GM21529 (cell line): ENCODE data around the gene C10orf90.

Source experiments
- ATAC-seq: cut with Tn5 transposase; IDR thresholded peaks from one replicate; pipeline ENCODE4 v1.9.1; 2021; ENCODE audit not compliant: unreplicated experiment

The C10orf90 gene, protein sequence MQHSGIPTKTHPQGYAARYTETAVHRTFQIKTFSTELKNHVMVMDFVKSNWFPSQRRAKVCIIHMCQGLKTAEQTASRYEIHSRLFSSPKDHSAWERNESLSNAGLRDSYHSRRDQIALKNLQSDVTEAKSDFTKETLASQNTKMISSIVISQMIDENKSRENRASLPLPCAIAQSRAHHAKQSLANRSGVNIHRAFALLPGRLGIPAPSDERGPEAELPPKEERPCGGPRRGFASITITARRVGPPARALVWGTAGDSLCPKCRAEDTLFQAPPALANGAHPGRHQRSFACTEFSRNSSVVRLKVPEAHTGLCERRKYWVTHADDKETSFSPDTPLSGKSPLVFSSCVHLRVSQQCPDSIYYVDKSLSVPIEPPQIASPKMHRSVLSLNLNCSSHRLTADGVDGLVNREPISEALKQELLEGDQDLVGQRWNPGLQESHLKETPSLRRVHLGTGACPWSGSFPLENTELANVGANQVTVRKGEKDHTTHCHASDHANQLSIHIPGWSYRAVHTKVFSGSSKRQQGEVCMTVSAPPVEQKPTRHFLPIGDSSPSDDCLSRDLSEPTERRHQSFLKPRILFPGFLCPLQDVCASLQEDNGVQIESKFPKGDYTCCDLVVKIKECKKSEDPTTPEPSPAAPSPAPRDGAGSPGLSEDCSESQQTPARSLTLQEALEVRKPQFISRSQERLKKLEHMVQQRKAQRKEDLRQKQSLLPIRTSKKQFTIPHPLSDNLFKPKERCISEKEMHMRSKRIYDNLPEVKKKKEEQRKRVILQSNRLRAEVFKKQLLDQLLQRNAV

DNA sequence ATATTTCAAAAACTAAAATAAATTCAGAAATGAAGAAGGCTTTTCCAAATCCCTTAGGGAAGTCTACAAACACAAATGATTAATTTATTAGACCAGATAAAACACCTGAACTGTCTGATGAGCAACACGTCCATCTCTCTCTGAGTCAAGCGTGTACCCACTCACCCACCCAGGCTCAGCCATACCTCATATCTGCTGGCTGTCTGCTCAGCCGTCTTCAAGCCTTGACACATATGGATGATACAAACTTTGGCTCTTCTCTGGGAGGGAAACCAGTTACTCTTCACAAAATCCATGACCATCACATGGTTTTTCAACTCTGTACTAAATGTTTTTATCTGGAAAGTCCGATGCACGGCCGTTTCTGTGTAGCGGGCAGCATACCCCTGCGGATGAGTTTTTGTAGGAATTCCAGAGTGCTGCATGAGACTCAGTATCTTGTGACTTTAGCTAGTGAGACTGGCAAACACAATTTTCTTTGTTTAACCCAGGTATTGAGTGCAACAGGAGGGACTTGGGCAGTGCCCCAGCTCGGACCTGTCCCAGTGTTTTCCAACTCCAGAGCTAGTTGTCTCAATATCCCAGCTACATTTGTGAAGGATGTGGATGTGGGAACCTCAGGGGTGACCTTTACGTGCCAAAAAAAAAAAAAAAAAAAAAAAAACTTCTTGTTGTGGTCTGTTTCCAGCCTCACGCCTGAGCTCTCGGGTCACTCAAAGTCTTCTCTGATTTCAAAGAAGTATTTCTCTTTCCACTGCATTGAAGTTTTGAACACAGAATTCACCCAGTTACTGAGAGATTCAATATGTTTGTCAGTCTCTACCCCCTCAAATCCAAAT is at the start of gene C10orf90:
Gene C10orf90 (minus strand): TSS at position 638 of the 839 bp plus-strand sequence. CDS start 213 bp downstream, at position 425.
- ATAC-seq = no peak

DNA sequence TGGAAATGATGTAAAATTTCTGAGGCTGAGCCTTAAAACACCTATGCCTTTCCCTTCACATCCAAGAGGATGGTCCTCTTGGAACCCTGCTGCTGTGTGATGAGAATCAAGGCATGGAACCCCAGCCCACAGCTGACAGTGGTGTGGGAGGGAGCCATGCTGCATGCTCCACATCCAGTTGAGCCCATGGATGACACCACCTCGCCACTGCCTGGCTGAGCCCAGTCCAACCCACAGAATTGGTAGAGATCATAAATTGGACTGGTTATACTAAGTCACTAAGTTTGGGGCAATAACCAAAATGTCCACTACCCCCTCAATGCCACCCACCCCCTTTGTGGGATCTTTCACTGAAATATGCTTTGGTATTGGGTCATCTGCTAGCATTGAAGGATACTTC is 45.9 kb upstream of the C10orf90 start:
- no peak for ATAC-seq

DNA sequence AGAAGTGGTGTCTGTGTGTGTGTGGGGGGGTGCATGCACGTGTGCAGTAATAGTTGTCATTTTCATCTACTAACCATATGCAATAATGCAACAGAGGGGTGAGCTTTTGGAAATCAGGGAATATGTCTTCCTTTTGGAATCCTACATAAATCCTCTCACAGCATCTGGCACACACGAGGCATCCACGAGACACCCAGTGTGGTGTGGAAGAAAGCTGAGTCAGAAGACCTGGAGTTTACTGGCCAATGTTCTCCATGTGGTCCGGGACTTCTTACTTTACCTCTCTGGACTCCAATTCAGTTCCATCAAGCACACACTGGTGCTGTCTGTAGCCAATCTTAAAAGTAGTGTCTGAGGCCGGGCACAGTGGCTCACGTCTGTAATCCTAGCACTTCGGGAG is 43.1 kb upstream of the C10orf90 start:
- no peak for ATAC-seq

DNA sequence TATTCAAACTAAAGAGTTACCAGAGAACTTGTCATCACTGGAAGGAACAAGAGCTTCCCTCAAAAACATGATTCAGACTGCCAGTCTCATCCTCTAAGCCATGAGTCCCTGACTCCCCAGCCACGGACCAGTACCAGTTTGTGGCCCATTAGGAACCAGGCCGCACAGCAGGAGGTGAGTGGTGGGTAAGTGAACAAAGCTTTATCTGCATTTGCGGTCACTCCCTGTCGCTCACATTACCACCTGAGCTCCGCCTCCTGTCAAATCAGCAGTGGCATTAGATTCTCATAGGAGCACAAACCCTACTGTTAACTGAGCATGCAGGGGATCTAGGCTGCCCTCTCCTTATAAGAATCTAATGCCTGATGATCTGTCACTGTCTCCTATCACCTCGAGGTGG is 42.2 kb upstream of the C10orf90 start:
- ATAC-seq = no peak

DNA sequence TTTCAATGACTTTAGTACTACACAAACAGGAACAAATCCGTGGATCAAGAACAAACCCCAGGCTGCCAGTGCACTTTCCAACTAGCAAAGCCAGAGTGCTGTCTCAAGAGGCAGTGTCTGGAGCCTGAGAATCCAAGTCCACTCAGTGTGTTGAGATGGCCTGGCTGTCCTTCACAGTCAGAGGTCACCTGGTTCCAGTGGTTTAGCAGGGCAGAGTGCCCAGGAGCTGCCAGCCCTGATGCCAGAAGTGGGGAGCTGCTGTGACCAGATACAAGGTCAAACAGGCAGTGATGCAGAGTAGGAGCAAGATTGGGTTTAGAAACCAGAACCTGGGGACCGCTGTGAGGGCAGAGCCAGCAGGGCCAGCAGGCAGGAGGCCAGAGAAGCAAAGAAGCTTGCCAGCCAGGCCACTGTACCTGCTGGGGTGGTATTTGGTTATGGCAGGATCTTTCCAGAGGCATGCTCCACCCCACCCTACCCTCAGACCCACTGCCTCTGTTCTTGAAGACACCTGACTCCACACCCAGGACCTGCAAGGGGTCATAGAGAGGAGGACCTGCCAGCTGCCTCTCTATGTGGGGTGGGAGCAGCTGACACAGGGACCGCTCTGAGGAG is 35.6 kb upstream of the C10orf90 start:
- ATAC-seq = no peak

DNA sequence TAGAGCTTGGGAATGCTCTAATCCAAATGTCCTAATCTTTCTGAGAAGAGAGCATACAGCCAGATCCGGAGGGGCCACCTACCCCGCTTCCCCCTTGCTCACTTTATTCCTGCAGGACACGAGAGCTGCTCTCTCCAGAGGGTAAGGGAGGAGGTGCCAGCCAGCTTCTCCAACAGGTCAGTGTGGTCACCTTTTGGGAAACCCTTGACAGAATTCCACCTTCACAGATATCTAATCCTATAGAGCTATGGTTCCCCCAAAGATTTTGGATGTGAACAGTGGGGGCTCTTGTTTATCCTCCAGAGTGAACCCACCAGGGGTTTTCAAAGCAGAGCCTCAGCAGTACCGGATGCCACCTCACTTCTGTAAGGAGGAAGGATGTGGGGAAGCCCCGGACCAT is 34.6 kb upstream of the C10orf90 start:
- ATAC-seq = no peak

DNA sequence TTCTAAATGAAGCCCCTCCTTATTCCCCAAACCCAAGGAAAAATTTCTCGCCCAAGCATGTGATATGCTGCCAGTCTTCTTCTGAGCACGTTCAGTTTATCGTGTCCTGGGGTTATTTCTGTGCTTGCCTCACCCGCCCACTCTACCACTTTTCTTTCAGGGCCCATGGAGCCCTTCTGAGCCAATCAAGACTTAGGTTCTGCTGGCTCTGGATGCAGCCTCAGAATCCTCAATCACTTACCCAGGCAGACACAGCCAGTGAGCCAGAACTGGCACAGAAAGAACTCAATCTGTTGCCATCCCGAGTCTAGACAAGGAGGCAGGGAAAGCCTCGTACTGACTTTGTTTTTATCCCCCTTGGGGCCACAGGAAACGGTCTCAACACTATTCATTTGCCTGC is 34.2 kb upstream of the C10orf90 start:
- no peak for ATAC-seq

DNA sequence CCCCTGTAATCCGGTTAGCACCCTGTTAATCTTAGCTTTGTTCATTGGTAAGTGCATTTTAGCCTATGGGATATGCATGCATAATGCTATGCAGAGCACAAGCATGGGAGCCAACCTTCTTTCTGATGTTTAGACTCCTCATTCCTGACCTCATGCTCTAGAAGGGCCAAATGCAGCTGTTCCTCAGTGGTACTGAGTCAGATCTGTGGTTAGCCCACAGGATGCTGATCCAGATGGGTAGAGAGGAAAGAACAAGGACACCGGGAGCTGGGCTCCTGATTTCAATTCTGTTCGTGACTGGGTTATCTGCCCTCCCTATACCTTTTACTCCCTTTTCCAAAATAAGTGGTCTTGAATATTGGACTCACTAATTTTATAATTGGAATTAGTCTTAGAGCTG is 31.7 kb upstream of the C10orf90 start:
- no peak for ATAC-seq

DNA sequence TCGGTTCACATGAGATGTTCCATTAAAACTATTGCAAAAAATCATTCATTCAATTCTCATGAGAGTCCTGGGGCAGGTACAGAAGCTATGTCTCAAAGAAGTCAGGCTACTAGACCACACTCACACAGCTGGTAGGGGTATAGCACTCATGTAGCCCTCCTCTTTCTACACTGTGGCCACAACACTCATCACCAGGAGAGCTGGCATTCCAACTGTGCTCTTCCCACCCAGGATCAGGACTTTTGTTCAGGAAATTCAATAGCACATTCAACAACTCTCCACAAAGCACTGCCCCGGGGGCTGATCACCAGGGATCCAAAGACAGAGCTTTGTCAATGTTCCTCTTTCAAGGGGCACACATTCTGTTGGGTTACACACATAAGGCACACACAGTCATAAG is 31.0 kb upstream of the C10orf90 start:
- no peak for ATAC-seq

DNA sequence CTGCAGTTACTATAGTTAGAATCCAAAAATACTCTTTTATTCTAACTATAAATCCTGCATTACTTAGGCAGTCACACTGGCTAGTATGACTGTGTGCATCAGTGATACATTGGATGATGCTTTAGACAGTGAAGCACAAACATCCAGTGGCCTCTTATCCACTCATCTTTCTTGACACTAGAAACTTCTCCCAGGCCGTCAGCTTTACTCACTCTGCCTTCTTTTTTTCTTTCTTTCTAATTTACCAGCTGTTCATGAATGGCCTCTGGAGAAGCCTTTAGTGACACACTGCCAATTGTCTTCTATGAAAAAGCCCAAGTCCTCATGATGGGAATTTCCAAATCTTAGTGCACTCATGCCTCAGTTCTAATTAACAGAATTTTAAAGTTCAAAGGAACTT is 26.2 kb upstream of the C10orf90 start:
- no peak for ATAC-seq

DNA sequence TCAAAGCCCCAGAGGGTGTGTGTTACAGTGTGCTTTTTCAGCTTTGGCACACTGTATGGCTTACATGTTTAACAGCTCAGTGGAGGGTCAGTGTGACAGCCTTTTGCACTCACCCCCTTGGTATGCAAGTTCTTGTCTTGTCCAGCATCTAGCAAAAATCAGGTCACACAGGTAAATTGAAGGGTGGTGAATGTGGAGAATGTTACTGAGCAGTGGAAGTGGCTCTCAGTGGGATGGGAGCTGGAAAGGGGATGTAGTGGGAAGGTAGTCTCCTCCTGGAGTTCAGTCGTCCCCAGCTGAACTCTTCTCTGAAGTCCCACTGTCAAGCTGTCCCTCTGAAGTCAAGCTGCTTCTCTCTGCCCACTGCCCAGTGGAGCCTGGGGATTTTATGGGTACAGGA is 21.0 kb upstream of the C10orf90 start:
- no peak for ATAC-seq

DNA sequence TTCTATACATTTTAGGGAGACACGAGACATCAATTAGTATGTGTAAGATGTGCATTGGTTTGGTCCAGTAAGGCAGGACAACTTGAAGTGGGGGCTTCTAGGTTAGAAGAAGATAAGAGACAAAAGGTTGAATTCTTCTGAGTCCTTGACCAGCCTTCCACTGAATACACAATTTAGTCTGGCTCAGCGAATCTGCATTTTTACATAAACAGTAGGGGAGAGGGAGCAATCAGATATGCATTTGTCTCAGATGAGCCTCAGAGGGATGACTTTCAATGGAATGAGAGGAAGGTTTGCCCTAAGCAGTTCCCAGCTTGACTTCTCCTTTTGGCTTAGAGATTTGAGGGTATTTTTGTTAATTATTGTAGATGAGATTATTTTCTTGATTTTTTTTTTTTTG is 20.0 kb upstream of the C10orf90 start:
- ATAC-seq = no peak

DNA sequence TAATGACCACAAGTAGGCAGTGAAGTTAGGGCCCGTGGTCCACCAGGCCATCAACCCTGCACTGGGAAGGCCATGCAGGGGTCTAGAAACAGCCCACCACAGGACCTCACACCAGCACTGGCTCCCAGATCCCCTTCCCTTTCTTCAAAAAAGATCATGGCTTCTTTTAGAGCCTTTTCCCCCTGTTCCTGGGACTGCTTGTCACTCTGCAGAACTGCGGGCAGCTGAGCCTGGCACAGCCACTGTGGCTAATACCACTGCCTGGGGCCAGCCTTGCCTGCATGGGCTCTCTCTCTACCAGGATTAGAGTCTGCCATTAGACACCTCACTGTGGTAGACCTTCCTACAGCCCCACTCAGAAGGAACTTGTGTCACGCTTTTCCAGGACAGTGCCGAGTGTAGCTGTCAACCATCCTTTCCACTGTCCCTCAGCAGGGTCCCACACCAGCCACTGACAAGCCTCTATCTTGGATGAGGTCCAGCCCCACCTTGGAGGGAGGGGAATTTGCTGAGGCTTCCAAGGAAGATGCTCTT is 19.0 kb upstream of the C10orf90 start:
- no peak for ATAC-seq

DNA sequence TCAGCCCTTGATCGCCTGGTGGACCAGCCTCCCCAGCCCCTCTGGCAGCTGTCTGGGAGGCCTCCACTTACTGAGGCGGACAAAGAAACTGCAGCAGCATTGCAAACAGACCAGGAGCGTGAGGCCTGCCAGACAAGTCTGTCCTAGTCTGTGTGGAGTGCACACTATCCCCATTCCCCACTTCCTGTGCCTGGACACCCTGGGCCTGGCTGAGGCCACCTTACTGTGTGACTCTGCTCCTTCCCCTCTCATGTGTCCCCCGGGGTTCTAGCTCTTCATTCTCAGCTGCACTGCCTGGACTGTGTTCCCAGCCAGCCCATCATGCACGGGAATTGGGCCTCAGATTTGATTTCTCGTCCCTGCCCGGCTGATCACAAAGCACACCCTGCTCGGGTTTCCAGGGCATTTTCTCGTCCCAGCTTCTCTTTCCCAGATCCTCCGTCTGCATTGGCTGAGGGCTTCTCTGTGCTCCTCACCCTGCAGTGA is 16.7 kb upstream of the C10orf90 start:
- ATAC-seq = no peak

DNA sequence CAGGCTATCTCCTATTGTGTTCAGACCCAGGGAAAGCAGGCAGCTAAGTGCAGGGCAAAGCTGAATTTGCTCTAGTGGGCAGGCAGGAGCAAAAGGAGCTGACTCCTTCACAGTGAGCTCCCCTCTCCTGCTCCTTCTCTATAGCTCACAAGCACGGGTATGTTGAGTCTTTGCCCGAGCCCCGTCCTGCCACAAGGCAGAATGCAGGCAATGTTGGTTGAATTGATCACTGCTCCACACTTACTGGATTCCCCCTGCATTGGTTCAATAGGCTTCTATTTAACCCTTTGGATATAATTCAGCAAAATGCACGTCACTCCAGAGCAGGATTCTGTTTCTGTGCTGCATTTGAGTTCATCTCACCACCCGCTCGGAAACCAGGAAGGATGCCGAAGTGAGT is 16.2 kb upstream of the C10orf90 start:
- no peak for ATAC-seq

DNA sequence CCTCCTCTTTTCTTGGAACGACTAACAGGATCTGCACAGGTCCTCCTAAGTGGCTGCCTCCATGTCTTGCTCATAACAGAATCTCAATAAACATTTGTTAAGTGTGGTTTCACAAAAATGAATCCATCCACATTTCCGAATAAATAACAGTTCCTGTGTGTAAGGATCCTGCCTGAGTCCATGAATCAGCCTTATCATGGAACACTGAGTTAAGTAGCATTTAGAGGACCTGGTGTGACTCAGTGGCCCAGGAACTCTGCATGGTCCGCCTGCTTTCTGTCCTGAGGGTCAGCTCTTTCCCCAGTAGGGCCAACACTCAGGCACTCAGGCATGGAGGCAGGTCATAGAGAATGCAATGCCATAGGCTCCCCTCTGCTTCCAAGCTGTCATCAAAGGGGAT is 15.8 kb upstream of the C10orf90 start:
- ATAC-seq = no peak

DNA sequence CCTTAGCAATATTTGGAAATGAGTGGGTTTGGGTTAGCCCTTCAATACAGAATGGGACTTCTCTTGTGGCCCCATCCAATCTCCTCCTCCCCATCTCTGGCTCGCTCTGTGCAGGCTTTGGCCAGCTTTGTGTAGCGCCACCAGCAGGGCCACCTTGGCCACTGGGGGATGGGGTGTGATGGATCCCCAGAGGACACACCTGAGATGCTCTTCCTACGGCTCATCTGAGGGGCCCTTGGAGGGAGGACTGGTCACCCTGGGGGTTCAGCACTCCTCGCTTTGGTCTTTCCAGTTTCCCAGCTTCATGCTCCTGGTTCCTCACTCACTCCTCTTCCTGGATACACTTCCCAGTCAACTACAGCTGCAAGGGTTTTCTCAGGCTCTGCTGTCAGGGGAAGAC is 15.3 kb upstream of the C10orf90 start:
- no peak for ATAC-seq

DNA sequence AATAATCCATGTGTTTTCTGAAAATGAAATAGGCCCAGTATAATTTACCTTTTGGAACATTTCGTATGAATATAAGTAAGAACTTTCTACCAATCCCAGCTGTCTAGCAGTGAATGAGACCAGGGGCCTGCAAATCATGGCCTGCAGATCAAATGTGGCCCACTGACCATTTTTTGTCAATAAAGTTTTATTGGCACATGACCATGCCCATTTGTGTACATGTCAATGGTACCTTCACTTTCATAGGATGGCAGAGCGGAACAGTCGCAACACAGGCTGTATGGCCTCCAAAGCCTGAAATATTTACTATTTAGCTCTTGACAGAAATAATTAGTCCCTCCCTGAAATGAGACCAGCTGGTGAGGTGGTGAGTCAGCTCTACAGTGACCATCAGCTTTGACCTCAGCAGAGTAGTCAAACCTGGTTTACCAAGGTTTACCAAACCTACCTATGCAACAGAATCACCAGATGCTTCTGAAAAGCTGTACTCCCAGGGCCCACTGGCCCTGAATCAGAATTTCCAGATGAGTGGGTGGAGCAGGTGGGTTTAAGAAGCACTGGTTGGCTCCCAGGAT is 13.8 kb upstream of the C10orf90 start:
- ATAC-seq = no peak

DNA sequence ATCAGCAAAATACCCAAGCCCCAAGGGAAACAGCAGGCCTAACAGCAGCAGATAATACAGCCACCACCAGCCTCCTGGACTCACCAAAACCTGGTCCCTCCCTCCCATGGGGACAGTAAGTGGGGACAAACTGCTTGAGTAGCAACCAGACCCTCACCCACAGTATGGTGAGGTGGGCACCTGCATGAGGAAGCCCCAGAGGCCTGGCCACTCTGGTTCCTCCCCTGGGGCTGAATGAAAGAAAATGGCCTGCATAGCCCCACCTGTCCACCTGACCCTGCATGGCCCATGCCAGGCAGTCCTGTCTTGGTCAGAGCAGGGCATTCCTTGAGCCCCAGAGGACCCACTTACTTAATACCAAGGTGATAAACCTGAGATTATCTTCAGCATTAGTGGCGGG is 13.0 kb upstream of the C10orf90 start:
- no peak for ATAC-seq
